HG03139 (cell line): ENCODE data around the gene PIGU.

Experiments used
- ATAC-seq: cut with Tn5 transposase; IDR thresholded peaks from one replicate; pipeline ENCODE4 v1.9.1; 2021; ENCODE audit not compliant: unreplicated experiment

PIGU gene

GRCh38 chr20:34579979-34580940 is 96.6 kb downstream of the PIGU start:
- ATAC-seq: no peak

GRCh38 chr20:34579191-34579978 is 97.5 kb downstream of the PIGU start:
- ATAC-seq: no peak

- ATAC-seq: no peak
Measured at GRCh38 chr20:34578521-34578920, 98.4 kb downstream of the PIGU start.

- no peak for ATAC-seq
Measured at GRCh38 chr20:34578025-34578424, 98.9 kb downstream of the PIGU start.

- ATAC-seq: no peak
Measured at GRCh38 chr20:34577061-34577460, 99.8 kb downstream of the PIGU start.

GRCh38 chr20:34575756-34576155 is 101.1 kb downstream of the PIGU start:
- ATAC-seq: no peak

GRCh38 chr20:34575271-34575670 is 101.6 kb downstream of the PIGU start:
- ATAC-seq: no peak

- ATAC-seq: no peak
Measured at GRCh38 chr20:34574861-34575260, 102.0 kb downstream of the PIGU start.

GRCh38 chr20:34574426-34574825 is 102.5 kb downstream of the PIGU start:
- no peak for ATAC-seq

GRCh38 chr20:34573541-34574300 is 103.2 kb downstream of the PIGU start:
- ATAC-seq: no peak

- no peak for ATAC-seq
Measured at GRCh38 chr20:34571753-34572152, 105.1 kb downstream of the PIGU start.

GRCh38 chr20:34570859-34571306 is 106.0 kb downstream of the PIGU start:
- ATAC-seq: no peak

- no peak for ATAC-seq
Measured at GRCh38 chr20:34569598-34569997, 107.3 kb downstream of the PIGU start.

- no peak for ATAC-seq
Measured at GRCh38 chr20:34567892-34568865, 108.7 kb downstream of the PIGU start.

GRCh38 chr20:34566978-34567891 is 109.7 kb downstream of the PIGU start:
- ATAC-seq: no peak

- ATAC-seq: no peak
Measured at GRCh38 chr20:34564833-34565232, 112.1 kb downstream of the PIGU start.

GRCh38 chr20:34562641-34563040 is 114.3 kb downstream of the PIGU start:
- ATAC-seq: no peak

GRCh38 chr20:34561661-34562060 is 115.2 kb downstream of the PIGU start:
- no peak for ATAC-seq

- ATAC-seq: no peak
Measured at GRCh38 chr20:34560614-34561013, 116.3 kb downstream of the PIGU start.
